ENCODE data around the gene SAMD15.

- TF ChIP-seq NFRKB (IDR thresholded peaks at IDR 0.05): no peak
- no peak for TF ChIP-seq ELF4 (IDR thresholded peaks at IDR 0.05)
- no peak for TF ChIP-seq TARDBP (IDR thresholded peaks at IDR 0.05)
- TF ChIP-seq PKNOX1 (IDR thresholded peaks at IDR 0.05): no peak
- TF ChIP-seq LEF1 (IDR thresholded peaks at IDR 0.05; ENCODE audit: borderline replicate concordance): no peak
These were observed 21.4 kb upstream of the SAMD15 start for GRCh38 chr14:77355811-77356210.

All from HEK293T (cell line).